Gastroesophageal sphincter (tissue), 3 donors: Measurements from ENCODE around the gene USP5.

Source experiments
- CTCF ChIP-seq, 4 experiments: fragments of 200-600 bp in 2 of 4; fragments of 450-650 bp in 2 of 4; sonication (generic) in 1 of 4; IDR thresholded peaks; one replicate each; pipeline ENCODE4 v1.5.1; 2017 to 2019; ENCODE audit warnings: antibody characterized with exemption in 4 of 4, mild to moderate bottlenecking in 2 of 4, moderate library complexity in 2 of 4
- POLR2A ChIP-seq, 2 donors: fragments of 450-650 bp; IDR thresholded peaks; one replicate each; pipeline ENCODE4 v1.6.1; 2017; ENCODE audit warnings: antibody characterized with exemption in 2 of 2, mild to moderate bottlenecking in 2 of 2, moderate library complexity in 1 of 2

GRCh38 chr12:6852651-6853354, 853 bp downstream of the USP5 start:
- no peak for TF ChIP-seq CTCF (IDR thresholded peaks at IDR 0.05)
- TF ChIP-seq POLR2A (IDR thresholded peaks at IDR 0.05): no peak
